Fibroblast of skin of right biceps (primary cell): ENCODE results near the gene PHACTR1.

Experiments used
- DNase-seq: peaks from one replicate; pipeline ENCODE4 v3.0.0-alpha.2; 2013

PHACTR1 gene

DNA sequence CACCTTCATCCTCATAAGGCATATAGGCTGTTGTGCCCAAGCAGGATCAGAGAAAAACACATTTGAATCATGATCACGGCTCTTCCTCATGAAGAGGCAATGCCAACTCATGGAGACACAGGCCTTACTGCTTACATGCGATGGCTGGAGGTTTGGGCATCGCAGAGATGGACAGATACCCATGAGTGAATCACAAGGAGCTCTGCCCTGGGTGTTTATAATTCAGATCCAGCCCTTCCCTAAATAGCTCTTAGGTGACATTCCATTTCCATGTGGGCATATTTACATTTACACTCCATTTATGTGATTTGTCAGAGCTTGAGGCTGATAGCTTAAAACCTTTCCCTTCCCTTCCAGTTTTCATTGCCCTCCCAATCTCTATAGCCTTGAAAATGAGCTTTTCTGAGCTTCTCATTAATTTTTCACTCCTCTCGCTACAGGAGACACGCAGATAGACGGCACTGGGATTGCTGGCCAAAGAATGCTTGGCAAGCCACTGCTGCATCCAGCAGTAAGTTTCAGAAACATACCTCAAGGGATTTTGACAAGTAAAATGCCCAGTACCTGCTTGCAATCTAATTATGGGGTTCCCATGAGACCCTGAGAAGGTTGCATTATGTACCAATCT, 362.6 kb downstream of the PHACTR1 start:
- DNase-seq, result no peak

DNA sequence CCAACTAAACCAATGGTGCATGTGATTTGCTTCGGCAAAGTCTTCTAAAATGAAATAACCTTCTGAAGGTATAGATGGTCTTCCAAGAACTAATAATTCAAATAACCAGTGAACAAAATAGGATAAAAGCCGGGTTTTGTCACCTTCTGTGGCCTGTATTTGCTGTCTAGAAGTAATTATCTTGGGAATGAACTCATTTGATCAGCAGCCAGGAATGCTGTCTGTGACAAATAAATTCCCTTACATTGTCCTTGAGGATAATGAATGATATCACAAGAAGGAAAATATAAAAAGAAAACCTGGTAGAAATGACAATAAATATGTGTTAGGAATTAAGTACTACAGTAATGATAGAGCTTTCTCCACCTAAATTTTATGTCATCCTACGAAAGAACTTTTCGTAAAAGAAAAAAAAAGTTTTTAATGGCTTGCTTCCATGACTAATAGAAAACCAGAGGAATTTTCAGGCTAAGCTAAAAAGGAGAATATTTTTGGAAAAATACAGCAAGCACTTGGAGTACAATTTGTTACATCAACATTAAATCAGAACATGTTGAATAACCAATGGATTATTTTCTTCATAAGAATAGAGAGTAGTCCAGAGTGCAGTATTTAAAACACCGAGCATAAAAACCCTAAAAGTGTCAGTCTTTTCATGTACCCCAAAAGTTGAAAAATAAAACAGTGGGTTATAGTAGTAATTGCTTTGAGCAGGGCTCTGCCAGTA, 364.1 kb downstream of the PHACTR1 start:
- peak; percentile 3 for DNase-seq

- DNase-seq, result no peak
Observed at GRCh38 chr6:13081189-13081563, 364.6 kb downstream of the PHACTR1 start.

DNA sequence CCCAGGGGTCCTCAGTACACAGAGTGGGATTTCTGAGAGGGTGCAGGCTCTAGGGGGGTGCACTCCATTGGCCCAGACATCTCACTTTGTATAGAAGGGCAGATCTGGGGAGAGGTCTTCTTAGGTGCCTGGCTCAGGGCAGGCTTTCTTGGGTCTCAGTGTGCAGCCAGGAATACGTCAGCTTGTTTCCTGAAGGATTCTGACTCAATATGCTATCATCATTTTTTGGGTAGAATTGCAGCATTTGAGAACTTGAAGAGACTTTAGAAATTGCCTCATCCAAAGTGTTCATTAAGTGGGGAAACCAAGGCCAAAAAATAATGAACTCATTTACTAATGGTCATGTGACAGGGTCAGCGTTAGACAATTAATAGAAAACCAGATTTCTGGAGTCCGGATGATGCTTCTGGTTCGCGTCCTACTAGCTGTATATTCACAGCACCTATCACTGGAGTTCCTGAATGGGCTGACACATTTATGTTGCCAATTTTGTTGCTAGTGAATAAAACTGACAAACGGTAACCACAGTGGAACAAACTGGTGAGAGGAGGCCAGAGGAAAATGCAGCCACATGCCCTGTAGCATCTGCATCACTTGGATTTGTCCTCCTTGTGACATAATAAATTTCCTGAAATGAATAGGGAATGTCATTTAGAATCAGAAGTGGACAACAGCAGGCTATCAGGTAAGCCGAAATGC, 372.9 kb downstream of the PHACTR1 start:
- peak; percentile 33 for DNase-seq

DNA sequence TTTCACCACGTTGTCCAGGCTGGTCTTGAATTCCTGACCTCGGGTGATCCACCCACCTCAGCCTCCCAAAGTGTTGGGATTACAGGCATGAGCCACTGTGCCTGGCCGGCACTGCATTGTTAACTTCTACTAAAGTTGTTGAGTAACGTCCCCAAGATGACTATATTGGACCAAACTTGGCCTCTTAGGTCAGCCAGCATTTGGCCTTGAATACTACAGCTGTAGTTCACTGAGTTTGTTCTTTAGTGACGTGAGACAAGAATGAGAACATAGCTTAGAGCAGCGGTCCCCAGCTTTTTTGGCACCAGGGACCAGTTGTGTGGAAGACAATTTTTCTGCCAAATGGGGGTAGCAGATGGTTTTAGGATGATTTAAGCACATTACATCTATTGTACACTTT, 374.6 kb downstream of the PHACTR1 start:
- no peak for DNase-seq

- DNase-seq, result no peak
Observed at GRCh38 chr6:13094781-13095425, 378.3 kb downstream of the PHACTR1 start.

DNA sequence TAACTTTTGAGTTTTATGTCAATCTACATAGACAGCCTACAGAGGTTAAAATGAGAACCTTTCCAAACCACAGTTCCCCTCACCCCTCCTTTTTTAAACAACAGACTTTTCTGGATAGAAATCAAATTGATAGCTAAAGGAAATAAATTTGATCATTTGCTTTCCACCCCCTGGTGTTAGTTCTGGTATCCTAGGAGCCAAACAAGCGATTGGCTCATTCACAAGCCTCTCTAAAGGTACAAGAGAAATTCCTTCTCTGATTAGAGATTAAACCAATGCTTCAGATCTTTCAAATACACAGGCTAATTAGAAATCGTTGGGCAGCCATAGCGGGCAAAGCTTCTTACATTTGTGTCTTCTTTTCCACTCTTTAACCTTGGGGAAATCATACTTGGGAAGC, 379.5 kb downstream of the PHACTR1 start:
- no peak for DNase-seq

DNA sequence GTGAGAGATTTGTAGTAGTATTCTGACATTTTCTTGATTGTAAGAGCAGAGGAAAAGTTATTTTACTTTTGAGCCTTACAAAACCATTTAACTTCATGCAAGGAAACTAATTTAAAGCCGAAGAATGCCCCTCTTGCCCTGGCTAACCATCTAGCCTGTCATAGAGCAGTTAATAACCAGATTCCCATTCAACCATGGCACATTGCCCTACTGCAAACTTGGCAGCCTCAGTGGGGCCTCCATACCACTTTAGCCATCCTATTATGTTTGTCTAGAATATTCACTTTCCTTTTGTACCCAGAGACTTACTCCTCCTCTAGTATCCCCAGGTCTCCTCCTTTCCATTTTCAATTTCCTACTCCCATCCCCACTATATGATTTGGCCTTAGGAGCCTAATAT, 380.9 kb downstream of the PHACTR1 start:
- DNase-seq, result no peak

DNA sequence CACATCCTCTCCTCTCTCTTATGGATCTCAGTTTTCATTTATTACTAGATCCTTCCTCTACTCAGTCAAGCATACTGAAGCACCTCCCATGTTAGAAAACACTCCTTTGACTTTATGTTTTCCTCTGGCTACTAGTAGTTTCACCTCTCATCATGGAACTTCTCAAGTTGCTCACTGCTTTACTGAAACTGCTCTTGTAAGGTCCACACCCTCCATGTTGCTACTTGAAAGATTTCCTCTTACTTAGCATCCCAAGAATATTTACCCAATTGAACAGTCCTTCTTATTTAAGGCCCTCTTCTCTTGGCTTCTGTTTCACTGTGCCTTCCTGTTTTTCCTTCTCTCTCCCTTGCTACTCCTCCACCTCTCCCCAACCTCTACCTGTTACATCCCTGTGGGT, 381.4 kb downstream of the PHACTR1 start:
- DNase-seq, result no peak

DNA sequence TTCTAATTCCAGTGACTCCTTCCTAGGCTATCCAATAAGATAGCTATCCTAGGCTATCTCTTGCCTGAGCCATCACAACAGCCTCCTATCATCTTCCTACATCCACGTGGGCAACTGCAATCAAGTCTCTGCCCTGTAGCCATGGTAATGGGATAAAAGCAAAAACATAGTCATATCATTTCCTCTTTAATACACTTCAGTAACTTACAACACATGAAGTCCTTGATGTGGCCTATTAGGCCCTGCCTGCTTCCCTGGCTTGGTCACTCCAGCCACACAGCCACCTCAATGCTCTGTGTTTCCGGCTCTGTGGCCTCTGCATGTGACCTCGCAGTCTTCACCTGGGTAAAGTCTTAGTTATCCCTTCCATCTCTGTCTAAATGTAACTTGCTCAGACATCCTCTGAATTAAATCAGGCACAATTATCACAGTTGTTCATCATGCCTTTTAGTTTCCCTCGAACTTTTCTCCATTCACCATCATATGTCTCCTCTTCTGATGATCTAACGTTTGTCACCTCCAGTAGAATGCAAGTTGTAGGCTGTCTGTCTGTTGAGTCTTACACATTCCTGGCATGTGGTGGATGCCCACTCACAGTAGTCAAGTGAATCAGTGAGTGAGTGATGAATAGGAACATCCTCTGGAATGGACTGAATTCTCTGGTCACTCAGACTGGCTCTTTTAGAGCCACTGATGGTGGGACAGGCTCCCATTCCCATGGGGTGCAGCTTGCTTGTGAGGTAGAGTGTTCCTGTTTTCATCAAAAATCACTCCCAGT, 382.4 kb downstream of the PHACTR1 start:
- DNase-seq, result peak; percentile 2

GRCh38 chr6:13099771-13100170, 383.2 kb downstream of the PHACTR1 start:
- DNase-seq, result no peak

GRCh38 chr6:13101409-13101808, 384.8 kb downstream of the PHACTR1 start:
- no peak for DNase-seq

DNA sequence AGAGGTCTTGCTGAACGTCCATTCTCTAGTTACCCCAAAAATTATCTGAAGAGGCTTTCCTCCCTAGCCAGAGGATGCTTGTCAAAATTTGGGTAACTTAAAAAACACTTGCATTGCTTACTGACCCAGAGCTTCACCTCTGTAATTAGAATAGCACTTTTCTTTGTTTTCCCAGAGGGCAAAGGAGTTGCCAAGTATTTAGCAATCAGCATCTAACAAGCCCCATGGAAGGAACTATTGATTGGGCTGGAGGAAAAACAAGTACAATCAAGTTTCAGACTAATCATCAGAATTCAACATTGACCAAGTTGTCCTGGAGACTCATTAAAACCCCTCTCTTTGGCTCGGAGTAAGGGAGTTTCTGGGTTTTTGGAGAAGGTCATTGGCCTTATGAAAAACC, 385.4 kb downstream of the PHACTR1 start:
- no peak for DNase-seq

DNA sequence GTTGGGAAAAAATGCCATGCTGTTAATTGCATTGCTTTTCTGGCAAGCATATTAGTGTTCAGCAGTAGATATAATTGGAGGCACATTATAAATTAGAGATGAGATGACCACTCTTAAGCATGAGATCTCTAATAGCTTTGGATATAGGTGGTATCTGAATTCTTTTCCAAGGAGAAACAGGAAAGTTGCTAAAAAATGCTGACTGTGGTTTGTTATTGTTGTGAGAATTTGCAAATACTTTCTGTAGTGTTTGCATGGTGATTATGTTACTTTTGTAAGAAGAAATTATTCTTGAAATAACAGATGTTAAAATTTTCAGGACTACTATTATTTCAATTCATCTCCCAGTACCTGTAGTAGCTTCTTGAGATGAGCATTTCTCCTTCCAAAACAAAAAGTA, 386.6 kb downstream of the PHACTR1 start:
- DNase-seq, result no peak

DNA sequence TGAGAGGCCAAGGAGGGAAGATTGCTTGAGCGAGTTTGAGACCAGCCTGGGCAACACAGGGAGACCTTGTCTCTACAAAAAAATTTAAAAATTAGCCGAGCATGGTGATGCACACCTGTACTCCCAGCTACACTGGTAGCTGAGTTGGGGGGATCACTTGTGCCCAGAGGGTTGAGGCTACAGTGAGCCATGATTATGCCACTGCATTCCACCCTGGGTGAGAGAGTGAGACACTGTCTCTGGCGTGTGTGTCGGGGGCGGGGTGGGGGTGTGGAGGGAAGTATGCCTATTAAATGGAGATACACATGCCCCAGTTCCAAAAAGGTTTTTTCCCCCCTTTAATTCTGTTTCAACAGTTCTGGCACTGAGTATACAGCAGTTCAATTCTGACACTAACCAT, 388.6 kb downstream of the PHACTR1 start:
- DNase-seq, result no peak

DNA sequence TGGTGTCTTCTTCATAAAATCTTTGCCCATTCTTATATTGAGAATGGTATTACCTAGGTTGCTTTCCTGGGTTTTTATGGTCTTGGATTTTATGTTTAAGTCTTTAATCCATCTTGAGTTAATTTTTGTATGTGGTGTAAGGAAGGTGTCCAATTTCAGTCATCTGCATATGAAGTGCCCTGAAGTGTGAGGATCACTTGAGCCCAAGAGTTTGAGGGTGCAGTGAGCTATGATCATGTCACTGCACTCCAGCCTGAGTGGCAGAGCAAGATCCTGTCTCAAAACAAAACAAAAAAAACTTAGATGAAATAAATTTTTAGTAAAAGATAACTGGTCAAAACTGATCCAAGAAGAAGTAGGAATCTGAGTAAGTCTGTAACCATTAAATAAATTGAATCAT, 396.4 kb downstream of the PHACTR1 start:
- no peak for DNase-seq

DNA sequence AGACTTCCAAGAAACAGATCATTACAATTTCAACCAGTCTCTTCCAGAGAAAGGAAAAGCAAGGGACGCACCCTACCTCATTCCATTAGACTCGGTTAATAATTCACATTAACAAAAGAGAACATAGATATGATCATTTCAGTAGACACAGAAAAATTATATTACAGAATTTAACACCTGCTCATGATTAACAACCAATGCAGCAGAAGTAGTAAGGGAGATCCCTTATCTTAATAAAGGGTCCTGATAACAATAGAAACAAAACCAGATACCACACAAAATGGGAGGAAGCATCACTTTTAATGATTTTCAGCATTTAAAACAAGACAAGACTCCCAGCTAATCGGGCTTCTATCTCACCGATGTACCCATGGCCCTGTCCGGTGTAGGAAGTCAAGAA, 396.8 kb downstream of the PHACTR1 start:
- no peak for DNase-seq

DNA sequence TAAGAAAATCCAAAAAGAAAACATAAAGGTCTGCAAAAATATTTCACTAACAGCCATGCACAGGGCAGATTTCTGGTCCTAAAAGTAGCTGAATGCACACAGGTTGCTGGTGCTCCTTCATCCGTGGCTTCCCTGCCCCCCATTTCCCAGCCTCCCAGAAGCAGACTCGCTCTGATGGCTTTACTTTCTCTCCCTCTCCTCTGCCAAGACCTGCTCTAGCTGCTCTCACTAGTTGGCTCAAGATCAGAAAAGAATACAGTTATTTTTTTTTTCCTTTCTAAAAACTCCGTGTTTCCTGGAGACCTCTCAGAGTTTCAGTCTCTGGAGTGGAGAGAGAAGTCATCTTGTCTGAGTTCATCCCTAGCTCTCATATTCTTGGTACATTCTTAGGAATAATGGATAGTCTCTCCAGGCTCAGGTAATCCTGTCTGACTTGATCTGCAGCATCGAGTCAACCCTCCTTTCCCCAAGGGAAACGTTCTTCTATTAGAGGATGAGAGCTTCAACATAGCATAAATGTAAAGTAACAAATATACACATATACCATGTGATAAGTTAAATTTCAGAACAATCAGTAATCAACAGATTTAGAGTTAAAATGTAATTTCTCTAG, 397.5 kb downstream of the PHACTR1 start:
- DNase-seq, result no peak

DNA sequence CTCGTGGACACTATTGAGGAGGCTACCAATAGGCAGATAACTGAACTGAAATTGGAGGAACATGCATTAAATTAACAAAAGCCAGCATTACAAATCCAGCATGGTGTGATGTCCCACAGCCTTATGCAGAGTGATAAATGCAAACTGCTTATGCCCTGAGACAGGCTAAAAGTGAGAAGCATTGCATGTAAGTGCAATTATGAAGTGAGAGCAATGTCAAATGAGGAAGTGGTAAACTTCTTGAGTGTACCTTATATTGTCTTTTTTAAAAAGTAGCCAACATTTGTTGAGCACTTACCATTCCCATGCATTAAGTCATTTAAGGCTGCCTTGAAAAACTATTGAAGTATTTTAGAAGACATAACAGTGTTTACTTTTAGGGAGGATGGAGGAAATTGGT, 399.6 kb downstream of the PHACTR1 start:
- DNase-seq, result no peak

DNA sequence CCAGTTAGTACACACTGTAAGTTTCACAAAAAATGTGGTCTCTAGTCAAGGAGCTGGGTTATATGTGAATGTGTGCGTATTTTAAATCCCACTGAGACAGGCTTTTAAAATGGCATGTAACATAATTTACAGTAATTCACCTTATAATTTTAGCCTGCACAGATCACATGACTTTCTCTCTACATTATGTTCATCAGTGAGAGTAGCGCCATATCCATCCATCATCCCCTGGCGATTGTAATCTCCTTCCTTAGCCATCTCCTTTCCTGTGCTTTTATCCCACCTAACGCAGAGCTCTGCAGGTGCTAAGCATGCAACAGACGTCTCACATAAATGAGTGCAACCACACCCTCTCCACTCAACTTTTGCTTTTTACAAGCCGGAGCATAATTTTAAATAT, 401.0 kb downstream of the PHACTR1 start:
- no peak for DNase-seq

DNA sequence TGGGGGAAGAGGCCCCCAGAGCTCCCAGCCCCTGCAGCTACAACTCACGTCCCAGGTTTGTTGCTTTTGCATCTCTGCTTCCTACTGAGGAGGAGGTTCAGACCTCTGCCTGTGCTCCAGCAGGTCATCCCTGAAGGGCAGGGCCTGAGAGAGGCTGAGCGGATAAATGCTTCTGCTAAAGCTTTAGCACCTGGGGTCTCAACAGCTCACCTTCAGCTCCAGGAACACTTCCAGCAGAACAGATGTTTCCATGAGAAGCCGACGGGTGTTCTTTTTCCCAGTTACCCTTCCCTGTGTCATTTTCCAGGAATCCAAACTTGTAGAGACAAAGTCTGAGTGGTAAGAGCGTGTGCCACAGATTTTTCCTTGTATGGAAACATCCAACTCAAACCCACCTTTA, 403.0 kb downstream of the PHACTR1 start:
- DNase-seq, result no peak
